SU-DHL-6 (cell line): ENCODE measurements around the gene DUOXA1.

ENCODE experiments used
- EZH2phosphoT487 ChIP-seq: fragments of 200-600 bp; sonication (generic), shearing (Covaris generic); conservative IDR thresholded peaks from 2 replicates; pipeline ENCODE4 v1.6.1; 2018; ENCODE audit warnings: mild to moderate bottlenecking, antibody characterized with exemption, low read length, moderate library complexity, mixed read lengths
- TF ChIP-seq, protein P1 (sequence below): fragments of 200-600 bp; sonication (generic); IDR thresholded peaks from one replicate; pipeline ENCODE4 v1.5.1; 2017; ENCODE audit warnings: antibody characterized with exemption, mild to moderate bottlenecking, low read length, moderate library complexity; ENCODE audit not compliant: insufficient read depth, poor library complexity, severe bottlenecking

DNA sequence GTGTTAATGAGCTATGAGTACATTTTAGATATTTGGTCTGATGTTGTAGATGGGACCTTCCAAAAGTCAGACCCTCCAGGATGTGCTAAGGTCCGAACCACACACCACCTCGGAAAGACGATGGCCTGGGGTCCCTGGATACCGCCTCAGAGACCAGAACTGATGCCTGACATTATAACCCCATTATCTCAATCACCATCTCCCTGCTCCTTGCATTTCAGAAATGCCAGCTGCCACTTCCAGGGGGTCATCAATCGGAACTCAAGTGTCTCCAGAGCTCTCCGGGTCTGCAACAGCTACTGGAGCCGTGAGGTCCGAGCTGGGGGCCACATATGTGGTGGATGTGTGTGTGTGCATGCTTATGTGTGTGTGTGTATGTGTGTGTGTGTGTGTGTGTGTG lies 8.0 kb upstream of the DUOXA1 start:
- TF ChIP-seq, protein P1, sequence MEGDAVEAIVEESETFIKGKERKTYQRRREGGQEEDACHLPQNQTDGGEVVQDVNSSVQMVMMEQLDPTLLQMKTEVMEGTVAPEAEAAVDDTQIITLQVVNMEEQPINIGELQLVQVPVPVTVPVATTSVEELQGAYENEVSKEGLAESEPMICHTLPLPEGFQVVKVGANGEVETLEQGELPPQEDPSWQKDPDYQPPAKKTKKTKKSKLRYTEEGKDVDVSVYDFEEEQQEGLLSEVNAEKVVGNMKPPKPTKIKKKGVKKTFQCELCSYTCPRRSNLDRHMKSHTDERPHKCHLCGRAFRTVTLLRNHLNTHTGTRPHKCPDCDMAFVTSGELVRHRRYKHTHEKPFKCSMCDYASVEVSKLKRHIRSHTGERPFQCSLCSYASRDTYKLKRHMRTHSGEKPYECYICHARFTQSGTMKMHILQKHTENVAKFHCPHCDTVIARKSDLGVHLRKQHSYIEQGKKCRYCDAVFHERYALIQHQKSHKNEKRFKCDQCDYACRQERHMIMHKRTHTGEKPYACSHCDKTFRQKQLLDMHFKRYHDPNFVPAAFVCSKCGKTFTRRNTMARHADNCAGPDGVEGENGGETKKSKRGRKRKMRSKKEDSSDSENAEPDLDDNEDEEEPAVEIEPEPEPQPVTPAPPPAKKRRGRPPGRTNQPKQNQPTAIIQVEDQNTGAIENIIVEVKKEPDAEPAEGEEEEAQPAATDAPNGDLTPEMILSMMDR = no peak
- no peak for TF ChIP-seq EZH2phosphoT487
